ENCODE measurements around the gene TMEM255B.

Gene TMEM255B

DNA sequence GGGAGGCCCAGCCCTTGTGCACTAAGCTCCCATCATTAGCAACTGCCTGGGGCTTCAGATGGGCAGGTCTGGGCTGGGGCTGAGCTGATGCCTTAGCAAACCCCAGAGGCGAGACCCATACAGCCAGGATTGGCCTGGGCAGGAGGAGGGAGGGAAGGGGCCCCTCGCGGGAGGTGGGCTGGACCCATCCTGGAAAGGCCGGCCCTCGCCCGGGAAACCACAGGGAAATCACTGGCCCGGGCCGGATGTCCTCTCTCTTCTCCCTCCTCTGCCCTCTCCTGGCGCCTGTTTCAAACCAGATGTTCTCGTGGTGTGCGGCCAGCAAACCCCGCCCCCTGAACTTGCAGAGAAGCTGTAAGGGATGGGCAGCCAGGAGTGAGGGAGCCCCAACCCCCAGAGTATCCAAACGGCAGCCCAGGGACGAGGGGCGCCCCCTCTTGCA lies 43.1 kb downstream of the TMEM255B start:
- no peak for DNase-seq (ENCODE audit: low read depth in 3 of 3, low spot score in 1 of 3)

DNA sequence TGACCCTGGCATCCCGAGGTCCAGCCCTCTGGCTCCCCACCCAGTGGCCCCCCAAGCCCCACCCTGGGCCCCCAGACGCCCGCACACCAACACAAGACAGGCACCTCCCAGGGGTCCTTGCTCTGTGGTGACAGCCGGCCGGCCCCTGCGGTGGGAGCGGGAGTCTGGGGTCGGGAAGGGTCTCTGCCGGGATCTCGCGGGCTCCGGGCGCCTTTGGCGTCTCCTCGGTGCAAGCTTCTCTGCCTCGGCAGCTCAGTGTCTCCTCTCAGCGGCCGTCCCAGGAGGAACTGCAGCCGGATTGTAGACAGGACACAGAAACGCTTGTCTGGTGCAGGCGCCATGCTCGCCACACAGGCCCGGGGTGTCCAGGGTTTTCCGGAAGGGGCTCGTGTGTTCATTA lies 43.7 kb downstream of the TMEM255B start:
- DNase-seq (ENCODE audit: low read depth in 3 of 3, low spot score in 1 of 3) = no peak

DNA sequence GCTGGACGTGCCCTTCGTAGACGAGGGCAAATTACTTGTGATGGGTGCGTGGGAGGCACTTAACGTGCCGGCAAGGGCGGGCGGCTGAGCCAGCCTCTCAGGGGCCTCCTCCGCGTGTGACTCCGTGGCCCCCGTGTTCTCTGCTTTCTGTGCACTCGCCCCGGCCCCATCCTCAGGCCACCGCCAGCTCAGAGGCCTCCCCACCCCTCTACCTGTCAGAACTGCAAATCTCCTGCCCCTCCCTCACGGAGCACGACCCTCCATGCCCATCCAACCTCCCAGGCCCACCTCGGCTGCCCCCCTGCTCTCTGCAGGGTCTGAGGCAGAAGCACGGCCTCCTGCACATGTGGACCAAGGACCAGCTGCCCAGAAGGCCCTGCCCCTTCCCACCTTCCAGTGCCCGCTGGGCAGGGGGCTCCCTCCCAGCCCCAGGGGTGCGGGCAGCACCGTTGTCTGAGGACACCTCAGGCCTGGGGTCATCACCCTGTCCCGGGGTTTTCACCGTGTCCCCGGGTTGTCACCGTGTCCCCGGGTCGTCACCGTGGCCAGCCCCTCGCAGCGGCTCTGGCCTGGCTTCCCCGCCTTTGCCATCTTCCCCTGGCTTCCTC lies 44.5 kb downstream of the TMEM255B start:
- DNase-seq (ENCODE audit: low read depth in 3 of 3, low spot score in 1 of 3) = no peak

DNA sequence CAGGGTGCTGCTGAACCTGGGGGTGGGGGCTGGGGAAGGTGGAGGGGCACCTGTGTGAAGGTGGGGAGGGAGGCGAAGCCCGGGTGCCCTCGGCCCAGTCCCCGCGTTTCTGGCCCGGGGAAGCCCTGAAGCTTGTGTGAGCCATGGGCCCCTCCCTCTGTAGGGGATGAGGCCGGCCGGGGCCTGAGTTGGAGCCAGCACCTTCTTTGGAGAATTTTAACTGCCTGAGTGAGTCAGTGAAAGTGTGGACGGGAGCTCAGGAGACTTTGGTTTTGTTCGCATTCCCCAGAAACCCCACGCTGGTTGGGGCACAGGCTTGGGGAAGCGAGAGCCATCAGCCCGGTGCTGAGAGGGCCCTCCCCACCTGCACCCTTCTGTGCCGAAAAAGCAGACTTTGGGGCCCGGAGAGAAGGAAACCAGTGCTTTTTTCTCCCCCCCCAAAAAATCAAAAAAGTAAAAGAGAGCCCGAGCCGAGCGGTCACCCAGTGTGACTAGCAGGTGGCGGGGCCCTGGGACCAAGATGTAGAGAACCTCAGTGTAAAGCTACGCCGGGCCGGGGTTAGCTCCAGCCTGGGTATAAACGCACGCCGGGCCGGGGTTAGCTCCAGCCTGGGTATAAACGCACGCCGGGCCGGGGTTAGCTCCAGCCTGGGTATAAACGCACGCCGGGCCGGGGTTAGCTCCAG lies 45.1 kb downstream of the TMEM255B start:
- no peak for DNase-seq (ENCODE audit: low read depth in 3 of 3, low spot score in 1 of 3)

DNA sequence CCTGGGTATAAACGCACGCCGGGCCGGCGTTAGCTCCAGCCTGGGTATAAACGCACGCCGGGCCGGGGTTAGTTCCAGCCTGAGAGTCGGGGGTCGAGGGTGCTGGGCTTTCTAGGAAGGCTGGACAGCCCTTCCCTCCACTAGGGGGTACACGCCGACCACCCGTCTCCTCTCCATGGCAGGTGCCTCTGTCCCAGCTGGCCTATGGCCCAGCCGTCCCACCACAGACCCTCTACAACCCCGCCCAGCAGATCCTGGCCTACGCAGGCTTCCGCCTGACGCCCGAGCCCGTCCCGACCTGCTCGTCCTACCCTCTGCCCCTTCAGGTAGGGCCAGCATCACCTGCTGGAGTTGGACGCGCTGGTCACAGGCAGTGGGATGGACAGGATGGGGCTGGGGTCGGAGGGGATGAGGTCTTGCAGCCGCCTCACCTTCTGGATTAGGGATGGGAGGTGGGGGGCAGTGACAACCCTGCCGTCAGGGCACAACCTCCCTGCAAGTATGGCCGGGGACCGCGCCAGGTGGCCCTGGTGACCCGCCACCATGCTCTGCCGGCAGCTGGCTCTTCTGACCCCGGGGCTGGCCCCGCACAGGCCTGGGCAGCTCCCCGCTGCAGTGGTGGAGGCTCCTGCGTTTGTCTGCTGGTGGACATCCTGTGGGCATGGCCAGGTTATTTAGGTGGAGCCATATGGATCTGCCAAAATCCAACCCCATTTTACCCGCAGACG lies 45.8 kb downstream of the TMEM255B start:
- no peak for DNase-seq (ENCODE audit: low read depth in 3 of 3, low spot score in 1 of 3)

DNA sequence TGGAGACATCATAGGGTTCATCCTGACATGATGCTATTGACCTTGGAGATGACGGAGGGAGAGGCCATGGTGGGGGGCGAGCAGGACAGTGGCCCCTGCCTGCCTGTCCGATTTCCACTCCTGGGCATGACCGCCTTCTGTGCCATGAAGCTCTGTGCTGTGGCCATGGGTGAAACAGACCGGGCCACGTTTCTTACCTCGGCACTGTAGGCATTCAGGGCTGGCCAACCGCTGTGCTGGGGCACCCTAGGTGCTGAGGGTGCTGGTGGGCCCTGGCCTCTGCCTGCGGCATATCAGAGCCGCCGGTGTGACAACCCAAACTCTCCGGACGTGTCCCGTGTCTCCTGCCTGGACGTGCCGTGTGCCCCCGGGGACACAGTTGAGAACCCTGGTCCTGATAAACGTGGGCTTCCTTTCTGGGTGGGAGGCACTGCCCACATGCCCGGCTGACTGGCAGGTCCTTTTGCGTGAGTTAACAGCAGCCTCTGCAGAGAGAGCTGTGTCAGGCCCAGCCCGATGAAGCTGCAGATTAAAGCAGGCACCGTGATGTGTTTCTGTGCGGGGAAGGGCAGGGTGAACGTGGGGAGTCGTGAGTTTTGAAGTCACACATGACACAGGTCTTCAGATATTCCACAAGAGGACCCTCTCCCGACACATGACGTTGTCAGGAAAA lies 46.5 kb downstream of the TMEM255B start:
- DNase-seq (ENCODE audit: low read depth in 3 of 3, low spot score in 1 of 3) = no peak

DNA sequence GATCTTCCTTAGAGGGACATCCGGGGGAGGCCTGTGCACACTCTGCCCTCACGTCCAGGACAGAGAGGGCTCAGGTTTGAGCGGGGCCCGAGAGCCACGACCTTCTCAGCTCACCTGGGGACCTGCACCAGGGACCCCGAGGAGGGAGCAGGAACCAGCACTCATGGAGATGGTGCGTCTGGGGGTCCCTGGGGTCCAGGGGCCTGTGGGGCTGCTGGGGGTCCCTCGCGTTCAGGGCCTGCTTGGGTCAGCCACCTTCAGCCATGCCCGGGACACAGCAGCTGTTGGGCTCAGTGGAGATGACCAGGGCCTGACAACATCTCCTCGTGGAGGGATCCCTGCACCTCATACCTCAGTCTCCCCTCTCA lies 47.1 kb downstream of the TMEM255B start:
- no peak for DNase-seq (ENCODE audit: low read depth in 3 of 3, low spot score in 1 of 3)

DNA sequence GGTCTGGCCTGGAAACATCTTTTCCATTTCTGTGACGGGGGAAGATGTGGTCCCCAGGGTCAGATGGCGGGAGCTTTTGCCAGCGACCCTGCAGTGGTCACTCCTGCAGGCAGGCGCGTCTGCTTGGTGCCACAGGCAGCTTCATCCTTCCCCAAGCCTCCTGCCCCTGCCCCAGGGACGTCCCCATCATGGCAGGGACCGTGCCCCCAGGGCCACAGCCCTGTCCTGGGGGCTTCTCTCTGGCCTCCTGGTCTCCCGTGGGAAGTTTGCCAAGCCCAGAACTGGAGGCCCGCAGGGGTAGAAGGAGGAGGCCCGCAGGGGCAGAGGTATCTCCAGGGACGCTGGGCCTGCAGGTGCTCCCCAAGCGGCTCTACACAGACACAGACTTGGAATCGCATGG lies 47.5 kb downstream of the TMEM255B start:
- DNase-seq (ENCODE audit: low read depth in 3 of 3, low spot score in 1 of 3) = no peak

DNA sequence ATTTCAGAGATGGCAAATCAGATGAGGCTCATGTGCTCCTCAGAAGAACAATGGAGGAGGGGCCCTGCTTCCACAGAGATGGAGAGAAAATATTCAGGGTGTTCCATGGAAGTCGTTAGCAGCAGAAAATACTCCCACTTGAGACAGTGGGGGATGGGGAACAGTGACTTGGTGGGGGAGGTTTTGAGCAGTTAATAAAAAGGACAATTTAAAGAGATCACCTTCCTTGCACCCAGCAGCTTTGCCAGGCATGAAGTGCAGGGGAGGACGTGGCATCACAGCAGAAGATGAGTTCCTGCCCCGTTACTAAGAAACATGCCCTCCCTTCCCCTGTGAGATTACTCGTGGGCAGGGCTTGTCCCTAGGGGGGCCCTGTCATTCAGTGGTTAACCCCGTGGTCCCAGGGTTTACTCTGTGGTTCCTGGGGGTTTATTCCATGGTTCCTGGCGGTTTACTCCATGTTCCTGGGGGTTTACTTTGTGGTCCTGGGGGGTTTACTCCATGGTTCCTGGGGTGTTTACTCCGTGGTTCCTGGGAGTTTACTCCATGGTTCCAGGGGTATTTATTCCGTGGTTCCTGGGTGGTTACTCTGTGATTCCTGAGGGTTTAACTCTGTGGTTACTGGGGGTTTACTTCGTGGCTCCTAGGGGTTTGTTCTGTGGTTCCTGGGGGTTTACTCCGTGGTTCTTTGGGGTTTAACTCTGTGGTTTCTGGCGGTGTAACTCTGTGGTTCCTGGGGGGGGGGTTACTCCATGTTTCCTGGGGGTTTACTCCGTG lies 49.2 kb downstream of the TMEM255B start:
- no peak for DNase-seq (ENCODE audit: low read depth in 3 of 3, low spot score in 1 of 3)

DNA sequence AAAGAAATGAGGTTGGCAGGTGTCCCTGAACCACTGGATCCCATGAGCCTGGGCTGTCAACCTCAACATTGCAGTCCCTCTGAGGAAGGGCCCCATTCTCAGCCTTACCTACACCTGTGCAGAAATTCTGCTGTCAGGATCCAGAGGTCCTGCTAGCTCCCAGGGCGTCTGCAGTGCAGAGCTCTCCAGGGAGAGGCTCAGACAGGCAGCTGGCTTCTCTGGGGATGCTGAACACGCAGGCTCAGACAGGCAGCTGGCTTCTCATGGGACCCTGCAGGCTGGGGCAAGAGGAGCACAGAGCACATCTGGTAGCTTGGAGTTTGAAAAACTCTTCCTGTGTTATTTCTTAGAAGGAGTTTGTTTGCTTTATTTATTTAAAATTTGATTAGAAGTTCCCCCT lies 50.9 kb downstream of the TMEM255B start:
- no peak for DNase-seq (ENCODE audit: low read depth in 3 of 3, low spot score in 1 of 3)

DNA sequence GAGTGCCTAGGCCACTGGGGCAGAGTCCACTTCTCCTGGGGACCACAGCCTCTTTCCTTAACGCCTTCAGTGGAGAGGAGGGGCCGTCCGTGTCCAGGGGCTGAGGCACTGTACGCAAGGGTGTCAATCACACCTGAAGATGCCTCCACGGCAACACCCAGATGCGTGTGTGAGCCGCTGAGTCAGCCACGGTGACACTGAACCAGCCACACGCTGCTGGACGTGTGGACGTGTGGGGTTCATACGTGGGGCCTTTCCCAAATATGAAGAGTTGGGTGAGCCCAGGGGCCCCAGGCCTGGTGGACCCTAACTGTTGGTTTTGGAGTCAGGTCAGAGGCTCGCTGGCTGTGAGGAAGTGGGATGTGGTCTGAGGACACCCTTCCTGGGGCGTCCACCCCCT lies 51.6 kb downstream of the TMEM255B start:
- DNase-seq (ENCODE audit: low read depth in 3 of 3, low spot score in 1 of 3) = no peak

DNA sequence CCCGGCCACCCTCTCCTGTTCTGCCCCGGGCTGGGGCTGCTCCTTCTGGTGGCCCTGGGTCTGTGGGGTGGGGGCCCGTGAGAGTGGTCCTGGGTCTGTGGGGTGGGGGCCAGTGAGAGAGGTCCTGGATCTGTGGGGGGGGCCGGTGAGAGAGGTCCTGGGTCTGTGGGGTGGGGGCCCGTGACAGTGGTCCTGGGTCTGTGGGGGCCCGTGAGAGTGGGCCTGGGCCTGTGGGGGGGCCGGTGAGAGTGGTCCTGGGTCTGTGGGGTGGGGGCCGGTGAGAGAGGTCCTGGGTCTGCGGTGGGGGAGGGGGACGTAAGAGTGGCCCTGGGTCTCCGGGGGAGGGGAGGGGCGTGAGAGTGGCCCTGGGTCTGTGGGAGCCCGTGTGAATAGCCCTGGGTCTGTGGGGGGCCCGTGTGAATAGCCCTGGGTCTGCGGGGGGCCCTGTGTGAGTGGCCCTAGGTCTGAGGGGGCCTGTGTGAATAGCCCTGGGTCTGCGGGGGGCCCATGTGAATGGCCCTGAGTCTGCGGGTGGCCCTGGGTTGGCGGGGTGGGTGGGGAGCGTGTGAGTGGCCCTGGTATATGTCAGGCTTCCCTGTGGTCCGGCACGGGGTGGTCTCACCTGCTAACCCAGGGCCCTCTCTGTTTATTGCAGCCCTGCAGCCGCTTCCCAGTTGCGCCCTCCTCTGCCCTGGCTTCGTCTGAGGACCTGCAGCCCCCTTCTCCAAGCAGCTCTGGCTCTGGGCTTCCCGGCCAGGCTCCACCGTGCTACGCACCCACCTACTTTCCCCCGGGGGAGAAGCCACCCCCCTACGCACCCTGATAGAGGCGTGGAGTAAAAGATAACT lies 52.3 kb downstream of the TMEM255B start:
- DNase-seq (ENCODE audit: low read depth in 3 of 3, low spot score in 1 of 3) = no peak

DNA sequence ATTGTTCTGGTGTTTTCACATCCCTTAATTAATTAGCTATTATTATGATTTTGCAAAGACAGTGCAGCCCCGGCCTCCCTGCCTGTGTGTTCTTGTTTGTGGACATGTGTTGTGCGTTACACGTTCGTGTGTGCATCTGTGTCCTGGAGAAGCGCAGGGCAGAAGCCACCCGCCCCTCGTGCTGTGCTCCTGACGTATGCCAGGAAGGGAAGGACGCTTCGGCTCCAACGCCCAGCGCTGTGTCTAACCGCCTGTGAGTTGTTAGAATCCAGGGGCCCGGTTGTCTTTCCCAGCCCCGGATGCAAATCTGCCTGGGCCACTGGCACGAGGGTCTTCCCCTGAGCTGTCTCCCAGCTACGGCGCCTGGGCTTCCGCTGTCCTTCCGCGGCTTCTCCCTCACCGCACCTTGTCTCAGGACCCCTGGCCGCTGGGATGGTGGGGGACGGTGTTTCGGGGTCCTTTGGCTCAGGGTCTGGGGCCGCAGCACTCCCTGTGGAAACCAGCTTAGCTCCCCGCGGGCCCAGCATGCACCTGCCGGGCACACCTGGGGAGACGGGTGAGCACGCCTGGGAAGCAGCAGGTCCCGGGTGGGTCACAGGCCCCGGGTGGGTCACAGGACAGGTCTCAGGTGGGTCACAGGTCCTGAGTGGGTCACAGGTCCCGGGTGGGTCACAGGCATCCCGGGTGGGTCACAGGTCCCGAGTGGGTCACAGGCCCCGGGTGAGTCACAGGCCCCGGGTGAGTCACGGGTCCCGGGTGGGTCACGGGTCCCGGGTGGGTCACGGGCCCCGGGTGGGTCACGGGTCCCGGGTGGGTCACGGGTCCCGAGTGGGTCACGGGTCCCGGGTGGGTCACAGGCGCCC lies 53.4 kb downstream of the TMEM255B start:
- no peak for DNase-seq (ENCODE audit: low read depth in 3 of 3, low spot score in 1 of 3)

DNA sequence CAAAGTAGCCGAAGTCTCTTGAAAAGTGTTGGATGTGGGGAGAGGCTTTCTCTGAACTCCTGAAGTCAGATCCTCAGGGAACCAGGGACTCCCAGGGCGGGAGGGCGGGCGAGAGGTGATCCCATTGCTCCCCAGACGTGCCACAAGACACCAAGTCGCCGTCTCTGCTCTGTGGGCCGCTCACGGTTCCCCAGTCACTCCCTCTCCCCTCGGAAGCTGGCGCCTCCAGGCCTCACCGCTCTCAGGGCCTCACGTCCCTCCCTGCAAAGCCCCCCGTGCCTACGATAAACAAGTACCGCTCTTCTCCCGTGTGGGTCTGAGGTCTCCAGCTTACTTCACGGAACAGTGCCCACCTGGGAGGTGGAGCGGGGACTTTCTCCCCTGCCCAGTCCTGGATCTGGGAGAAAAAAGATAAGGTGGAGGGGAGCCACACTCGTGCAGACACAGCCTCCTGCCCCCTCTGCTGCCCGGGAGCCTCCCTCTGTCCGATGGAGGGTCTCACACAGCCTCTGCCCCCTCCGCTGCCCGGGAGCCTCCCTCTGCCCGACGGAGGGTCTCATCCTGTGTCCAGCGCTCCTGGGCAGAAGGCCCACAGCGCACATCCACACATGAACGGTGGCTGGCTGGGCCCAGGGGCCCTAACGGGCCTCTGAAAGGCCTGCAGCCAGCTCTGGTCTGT lies 54.2 kb downstream of the TMEM255B start:
- no peak for DNase-seq (ENCODE audit: low read depth in 3 of 3, low spot score in 1 of 3)

DNA sequence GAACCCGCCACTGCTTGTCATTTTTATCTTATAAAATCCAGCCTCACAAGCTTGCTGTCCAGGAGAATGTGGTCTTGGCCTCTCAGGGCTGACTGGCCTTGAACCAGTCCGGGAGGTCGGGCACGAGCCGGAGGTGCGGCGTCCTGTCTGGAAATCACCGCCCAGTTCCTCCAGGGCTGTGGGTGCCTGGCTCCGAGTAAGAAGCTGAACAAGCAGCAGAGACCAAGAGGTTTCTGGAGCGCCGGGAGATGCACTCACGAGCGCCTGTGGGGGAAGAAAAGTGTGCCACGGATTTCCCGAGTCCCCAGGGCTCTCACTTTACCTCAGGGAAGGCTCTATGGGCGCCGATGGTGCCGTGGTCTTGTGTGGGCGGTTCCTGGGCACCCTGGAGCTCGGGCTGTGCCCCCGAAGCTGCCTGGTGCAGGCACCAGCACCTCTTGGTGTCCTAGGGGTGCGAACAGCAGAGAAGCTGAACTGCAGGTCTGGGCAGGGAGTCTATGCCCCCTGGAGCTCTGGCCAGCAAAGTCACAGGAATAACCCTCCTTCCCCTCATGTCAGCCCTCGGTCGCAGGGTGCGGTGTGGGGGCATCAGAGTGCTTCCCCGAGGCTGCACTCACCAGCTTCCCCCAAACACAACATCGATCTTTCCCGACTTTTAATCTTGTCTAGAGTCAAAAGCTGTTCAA lies 54.9 kb downstream of the TMEM255B start:
- DNase-seq (ENCODE audit: low read depth in 3 of 3, low spot score in 1 of 3) = no peak

DNA sequence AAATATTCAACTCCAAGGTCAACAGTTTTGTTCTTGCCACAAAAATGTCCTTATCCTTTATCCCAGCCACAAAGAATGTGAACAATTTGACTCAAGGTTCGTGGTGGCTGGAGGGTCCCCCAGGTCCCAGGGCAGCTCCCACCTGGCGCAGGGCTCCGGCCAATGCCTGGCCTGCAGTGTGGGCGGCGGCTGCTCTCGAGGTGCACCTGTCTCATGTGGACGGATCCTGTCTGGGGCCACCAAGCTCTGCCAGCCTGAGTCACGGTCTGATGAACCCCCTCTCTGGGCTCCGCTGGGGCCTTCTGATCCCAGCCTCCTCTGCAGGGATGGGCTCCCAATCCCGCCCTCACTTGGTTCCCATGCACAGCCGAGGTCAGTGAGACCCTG lies 55.4 kb downstream of the TMEM255B start:
- DNase-seq (ENCODE audit: low read depth in 3 of 3, low spot score in 1 of 3) = no peak

DNA sequence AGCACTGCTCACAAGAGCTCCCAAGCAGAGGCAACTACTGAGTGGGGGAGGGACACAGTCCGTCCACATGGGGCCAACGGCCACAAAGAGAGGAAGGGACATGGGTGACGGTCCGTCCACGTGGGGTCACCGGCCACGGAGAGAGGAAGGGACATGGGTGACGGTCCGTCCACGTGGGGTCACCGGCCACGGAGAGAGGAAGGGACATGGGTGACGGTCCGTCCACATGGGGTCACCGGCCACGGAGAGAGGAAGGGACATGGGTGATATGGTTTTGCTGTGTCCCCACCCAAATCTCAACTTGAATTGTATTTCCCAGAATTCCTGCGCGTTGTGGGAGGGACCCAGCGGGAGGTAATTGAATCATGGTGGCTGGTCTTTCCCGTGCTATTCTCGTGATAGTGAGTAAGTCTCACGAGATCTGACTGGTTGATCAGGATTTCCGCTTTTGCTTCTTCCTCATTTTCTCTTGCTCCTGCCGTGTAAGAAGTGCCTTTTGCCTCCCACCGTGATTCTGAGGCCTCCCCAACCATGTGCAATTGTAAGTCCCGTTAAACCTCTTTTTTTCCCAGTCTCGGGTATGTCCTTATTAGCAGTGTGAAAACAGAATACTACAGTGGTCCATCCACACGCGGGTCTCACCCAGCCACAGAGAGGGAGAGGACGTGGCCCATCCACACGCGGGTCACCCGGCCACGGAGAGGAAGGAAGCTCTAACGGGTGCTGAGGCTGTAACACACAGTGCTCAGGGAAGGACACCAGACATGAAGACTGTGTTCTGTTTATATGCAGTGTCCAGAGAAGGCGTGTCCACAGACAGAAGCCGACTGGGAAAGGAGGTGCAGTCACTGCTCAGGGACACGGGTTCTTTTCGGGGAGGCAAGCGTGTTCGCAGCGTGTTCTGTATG lies 56.4 kb downstream of the TMEM255B start:
- no peak for DNase-seq (ENCODE audit: low read depth in 3 of 3, low spot score in 1 of 3)

All from stimulated activated CD4-positive, alpha-beta T cell treated with anti-CD3 and anti-CD28 coated beads, TNF-alpha, amount 100 ng/mL, for 1 hour (primary cell).